Stimulated activated CD4-positive, alpha-beta T cell treated with anti-CD3 and anti-CD28 coated beads, Interleukin-4, amount 100 ng/mL, for 4 hours (primary cell): ENCODE measurements around the gene GALNT17.

Experiments
- DNase-seq, 2 experiments: peaks; one replicate each; pipeline ENCODE4 v3.0.0-alpha.2; 2020

Gene GALNT17

DNA sequence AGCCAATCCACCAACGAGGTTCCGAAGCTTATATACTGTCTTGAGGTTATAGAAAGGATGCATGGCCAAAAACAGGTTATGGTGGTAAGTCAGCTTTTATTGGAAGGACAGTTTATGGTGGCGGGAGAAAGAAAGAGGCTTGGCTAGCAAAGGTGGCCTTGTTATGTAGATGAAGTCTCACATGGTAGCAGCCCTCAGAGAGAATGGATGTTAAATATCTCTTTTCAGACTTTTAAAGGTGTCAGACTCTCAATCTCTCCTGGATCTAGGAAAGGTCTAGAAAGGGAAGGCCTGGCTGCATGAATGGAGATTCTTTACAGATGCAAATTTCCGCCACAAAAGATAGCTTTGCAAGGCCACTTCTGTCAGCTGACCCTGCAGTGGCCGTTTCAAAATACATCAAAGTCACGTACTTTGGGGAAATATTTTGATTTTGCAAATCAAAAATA lies 333.8 kb downstream of the GALNT17 start:
- DNase-seq: no peak

DNA sequence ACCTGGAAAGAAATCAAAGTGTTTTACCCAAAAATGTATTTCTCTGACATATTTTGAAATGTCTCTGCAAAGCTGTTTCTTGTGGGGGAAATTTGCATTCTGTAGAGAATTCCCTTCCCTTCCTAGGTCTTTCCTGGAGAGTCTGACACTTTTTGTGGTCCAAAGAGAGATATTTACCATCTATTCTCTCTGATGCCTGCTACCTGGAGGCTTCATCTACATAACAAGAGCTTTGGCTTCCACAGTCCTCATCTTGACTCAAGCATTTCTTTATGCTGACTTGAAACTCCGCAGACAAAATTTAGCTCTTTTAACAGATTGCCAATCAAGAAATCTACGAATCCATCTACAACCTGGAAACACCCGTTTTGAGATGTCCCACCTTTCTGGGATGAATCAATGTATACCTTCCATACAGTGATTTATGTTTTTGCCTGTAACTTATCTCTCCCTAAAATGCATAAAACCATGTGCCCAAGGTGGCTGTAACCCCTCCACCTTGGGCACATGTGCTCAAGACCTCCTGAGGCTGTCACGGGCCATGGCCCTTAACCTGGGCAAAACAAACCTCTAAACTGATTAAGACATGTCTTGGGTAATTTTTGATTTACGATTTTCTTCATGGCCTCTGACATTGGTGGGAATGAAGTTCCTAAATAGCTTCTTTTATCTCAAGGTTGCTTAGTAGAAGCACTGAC lies 334.7 kb downstream of the GALNT17 start:
- no peak for DNase-seq

GRCh38 chr7:71470326-71470725 lies 338.4 kb downstream of the GALNT17 start:
- DNase-seq: no peak

DNA sequence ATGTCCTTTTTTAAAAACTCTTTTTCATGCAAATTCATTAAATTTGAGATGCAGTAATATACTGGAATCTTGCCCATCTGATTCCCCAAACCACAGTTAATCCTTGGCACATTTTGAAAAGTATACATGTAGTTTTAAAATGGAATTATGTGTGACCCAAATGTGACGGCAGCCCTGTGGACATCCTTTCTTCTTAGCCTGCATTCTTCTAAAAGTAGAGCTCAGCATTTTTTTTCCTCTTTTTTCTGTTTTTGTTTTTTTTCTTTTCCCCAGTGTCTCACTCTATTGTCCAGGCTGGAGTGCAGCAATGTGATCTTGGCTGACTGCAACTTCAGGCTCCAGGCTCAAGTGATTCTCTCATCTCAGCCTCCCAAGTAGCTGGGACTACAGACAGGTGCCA lies 338.9 kb downstream of the GALNT17 start:
- no peak for DNase-seq

GRCh38 chr7:71472962-71473361 lies 341.0 kb downstream of the GALNT17 start:
- DNase-seq: no peak

DNA sequence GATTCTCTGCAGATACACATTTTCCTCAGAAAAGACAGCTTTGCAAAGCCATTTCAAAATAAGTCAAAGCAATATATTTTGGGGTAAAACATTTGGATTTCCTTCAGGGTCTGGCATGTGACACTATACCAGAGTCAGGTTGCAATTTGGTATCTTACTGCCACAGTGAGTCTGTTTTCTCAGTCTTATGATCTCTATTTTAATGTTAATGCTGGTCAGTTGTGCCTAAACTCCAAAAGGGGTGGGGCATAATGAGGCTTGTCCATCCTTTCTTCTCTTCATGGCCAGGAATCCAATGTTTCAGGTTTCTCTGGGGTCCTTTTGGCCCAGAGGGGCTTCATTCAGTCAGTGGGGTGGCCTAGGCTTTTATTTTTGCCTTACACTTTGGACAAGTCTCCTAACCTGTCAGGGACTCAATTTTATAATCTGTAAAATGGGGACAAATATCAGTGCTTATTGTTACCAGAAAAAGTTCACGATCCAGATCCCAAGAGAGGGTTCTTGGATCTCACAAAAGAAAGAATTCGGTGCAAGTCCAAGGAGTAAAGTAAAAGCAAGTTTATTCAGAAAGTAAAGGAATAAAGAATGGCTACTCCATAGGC lies 341.5 kb downstream of the GALNT17 start:
- DNase-seq: no peak

GRCh38 chr7:71477441-71477840 lies 345.5 kb downstream of the GALNT17 start:
- DNase-seq: no peak

- no peak for DNase-seq
These were observed 347.3 kb downstream of the GALNT17 start for GRCh38 chr7:71479231-71479630.

GRCh38 chr7:71480791-71481190 lies 348.8 kb downstream of the GALNT17 start:
- DNase-seq: no peak

- no peak for DNase-seq
These were observed 350.3 kb downstream of the GALNT17 start for GRCh38 chr7:71482284-71482683.

DNA sequence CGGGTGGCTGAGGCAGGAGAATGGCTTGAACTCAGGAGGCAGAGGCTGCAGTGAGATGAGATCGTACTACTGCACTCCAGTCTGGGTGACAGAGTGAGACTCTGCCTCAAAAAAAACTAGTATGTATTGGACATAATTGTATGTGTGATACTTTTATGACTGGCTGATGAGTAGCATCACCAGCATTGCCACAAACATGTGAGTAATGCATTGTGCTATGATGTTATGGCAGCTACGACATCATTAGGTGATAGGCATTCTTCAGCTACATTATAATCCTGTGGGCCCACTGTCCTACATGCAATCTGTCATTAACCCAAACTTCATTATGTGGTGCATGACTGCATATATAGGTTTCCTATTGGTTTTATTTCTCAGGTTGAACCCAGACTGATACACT lies 352.4 kb downstream of the GALNT17 start:
- no peak for DNase-seq

DNA sequence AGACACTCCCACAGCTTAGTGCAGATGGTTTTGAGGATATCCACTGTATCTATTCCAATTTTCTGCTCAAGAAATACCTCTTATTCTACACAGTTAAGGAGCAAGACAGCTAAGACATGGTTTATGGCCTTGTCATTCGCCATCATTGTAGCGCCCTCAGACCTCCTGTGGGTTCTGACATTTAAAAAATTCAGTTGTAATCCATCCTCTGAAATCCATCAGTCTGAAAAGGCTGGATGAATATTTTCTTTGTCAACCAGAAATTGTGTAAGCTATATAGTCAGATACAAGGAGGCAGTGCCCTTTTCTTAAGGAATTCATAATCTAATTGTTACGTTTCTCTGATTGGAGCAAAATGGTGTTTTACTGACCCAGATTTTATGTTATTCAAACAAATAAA lies 353.6 kb downstream of the GALNT17 start:
- no peak for DNase-seq

DNA sequence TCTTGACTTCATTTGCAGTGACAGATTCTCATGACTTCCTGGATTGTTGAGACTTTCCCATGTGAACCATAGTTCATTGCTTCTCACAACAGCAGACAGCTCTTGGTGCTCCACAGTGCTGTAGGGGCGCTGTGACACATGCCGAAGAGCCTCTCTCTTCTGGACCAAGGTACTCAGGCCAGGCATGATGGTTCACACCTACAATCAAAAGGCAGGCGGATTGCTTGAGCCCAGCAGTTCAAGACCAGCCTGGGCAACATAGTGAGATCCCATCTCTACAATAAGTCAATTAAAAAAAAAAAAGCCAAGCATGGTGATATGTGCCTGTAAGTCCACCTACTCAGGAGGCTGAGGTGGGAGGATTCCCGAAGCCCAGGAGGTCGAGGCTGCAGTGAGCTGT lies 354.5 kb downstream of the GALNT17 start:
- DNase-seq: no peak

DNA sequence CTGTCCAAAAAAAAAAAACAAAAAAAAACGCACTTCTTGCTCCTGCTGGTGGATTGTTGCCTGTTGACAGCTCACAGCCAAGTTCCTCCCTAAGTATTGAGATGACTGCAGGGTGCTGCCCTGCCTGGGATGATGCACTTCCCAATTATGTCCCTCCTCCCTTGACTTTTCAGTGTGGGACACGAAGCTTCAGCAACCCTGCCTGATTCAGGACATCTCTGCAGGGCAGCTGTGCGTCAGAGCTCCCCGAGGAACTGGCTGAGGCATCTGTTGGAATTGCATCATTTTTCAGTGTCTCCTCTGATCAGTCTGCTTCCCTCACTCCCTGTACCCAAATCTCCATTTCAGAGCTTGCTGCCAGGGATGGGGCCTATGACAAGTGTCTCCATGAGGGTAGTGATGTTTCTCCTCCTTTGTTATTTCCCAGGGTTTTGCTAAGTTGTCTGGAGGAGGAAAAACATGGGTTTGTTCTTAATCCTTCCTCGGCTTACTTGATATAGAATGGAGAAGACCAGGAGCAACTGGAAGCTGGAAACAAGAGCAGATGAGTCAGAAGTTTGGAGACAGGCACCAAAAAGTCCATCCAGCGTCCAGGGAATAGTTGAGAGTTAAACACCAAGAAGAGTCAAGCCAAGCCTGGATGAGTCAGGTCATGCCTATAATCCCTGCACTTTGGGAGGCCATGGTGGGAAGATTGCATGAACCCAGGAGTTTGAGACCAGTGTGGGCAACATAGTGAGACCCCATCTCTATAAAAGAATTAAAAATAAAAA lies 355.1 kb downstream of the GALNT17 start:
- no peak for DNase-seq

- no peak for DNase-seq
These were observed 356.4 kb downstream of the GALNT17 start for GRCh38 chr7:71488308-71488707.

DNA sequence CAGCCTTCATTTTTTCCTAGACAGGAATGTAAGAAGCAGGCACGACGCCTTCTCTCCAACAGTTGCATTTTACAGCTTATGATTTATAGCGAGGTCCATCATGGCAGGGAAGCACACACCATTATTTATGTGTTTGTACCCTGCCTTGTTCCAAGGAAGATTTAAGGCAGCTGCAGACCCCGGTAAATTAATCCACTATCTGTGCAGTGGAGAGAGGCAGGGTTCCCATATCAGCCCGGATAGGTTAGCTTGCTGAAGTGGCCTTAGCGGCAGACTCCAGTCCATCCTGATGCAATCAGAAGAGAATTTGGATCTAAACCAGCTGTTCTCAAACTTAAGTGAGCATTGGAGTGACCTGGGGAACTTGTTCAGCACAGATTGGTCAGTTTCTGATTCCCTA lies 359.4 kb downstream of the GALNT17 start:
- DNase-seq: no peak

GRCh38 chr7:71495828-71496227 lies 363.9 kb downstream of the GALNT17 start:
- no peak for DNase-seq

- no peak for DNase-seq
These were observed 365.5 kb downstream of the GALNT17 start for GRCh38 chr7:71497256-71497946.

DNA sequence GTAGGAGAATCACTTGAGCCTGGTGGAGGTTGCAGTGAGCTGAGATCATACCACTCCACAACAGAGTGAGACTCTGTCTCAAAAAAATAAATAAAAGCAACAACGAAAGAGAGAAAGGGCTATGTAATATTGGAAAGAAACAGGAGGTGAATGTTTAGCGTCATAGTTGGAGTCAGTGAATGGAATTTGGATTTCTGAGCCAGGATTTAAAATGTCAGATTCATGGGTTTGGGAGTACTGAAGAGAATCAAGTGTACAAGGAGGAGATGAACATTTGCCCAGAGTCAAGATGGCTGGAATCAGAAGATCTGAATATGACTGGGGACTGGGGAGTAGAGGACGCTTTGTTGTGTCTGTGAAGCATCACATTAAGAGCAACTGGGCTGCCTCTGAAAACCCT lies 366.4 kb downstream of the GALNT17 start:
- no peak for DNase-seq

DNA sequence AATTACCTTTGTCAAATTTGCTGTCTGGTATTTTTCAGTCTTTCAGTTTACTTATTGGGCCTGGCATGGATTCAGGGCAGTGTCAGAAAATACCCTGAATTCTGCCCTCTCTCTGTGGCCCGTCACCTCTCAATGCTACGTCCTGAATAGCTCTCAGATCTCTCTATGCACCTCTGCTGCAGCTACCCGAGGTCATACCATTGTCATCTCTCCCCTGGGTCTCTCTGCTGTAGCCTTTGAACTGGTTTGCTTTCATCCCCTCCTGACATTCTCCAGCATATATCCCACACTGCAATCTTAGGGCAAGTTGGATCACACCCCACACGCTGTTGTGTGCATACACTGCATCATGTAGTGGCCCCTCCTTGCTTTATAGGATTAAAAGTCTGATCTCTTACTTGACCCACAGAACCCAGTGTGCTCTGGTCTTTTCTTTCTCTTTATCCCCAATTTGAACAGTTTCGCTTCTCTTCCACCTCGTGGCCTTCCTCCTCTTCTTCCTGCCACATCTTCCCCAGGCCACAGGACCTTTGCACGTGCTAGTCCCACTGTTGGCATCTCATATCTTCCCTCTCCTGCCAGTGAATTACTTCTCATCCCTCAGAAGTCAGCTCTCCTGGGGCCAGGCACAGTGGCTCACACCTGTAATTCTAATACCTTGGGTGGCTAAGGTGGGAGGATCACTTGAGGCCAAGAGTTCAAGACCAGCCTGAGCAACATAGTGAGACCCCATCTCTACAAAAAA lies 372.9 kb downstream of the GALNT17 start:
- no peak for DNase-seq

GRCh38 chr7:71506822-71507221 lies 374.9 kb downstream of the GALNT17 start:
- no peak for DNase-seq

DNA sequence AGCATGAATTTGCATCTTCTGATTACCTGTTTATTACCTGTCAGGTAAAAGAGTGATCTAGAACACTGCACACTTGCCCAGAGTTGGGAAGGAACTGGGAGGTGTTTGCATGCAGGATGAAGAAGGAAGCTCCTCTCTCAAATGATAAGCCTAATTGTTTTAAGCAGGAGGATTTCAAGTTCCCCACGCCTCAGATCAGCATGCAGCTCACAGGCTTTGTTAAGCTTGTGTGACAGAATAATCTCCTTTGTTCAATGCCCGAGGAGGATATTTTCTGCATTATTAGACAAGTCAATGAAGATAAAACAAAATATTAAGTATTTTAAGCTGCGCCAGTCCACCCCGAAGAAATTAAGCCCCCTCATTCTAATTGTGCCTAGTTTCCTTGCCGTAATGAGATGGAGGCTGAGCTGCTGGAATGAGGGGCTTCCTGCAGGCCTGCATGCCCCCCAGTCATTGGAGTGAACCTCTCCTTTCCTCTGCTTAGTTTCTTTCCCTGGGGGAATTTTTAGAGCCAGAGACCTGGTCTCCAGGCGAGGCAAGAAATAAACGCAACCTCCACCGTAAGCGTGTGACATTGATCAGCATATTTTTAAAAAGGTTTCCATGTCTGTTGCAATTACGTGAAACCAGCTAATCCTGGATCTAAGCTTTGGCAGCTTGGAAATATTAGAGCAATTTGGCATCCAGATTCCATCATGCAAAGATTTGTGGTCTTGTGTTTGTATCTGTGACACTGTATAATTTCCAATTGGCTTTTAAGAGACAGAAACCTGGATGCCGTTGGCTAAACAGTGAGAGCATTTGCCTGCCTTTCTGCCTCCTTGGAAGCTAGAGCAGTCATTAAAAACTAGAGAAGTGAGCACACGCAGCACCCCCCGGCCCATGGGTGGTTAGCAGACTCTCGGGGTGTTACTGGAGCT lies 376.0 kb downstream of the GALNT17 start:
- DNase-seq: no peak
